Left renal pelvis (tissue), 4 donors: Measurements from ENCODE around the gene SFMBT1. TPM values are rescaled to one million over a fixed set of nuclear protein-coding genes. Genes with fewer than 3 reads are reported as not detected.

Experiments used
- DNase-seq, 4 donors: peaks; one replicate each; pipeline ENCODE4 v3.0.0-alpha.2; 2013; ENCODE audit warnings: low read depth in 4 of 4, low spot score in 3 of 4
- polyA plus RNA-seq, 4 donors: library from polyadenylated mRNA; unstranded; fragments of 120-200 nt; gene quantifications; one replicate each; pipeline ENCODE4 v1.2.1, GENCODE V29; 2013; ENCODE audit not compliant: insufficient read length in 4 of 4

The SFMBT1 gene
- polyA plus RNA-seq, 4 donors, result 7.7 to 10.9 (median 10.0) TPM

GRCh38 chr3:52860424-52860768, 185.5 kb downstream of the SFMBT1 start:
- no peak for DNase-seq

GRCh38 chr3:52859686-52860423, 186.0 kb downstream of the SFMBT1 start:
- no peak for DNase-seq

GRCh38 chr3:52857864-52858263, 188.0 kb downstream of the SFMBT1 start:
- DNase-seq, result no peak

- DNase-seq, result no peak
These were observed 188.7 kb downstream of the SFMBT1 start for GRCh38 chr3:52857133-52857532.

GRCh38 chr3:52856666-52857065, 189.2 kb downstream of the SFMBT1 start:
- no peak for DNase-seq

- no peak for DNase-seq
These were observed 191.9 kb downstream of the SFMBT1 start for GRCh38 chr3:52854013-52854412.

Other genes starting within 250 kb of the SFMBT1 start
- gene ITIH4, start 215.4 kb downstream of the SFMBT1 start, polyA plus RNA-seq, result 1 to 10 TPM; 2.9 to 9.8 (median 5.6) TPM
- gene MUSTN1, start 211.1 kb downstream of the SFMBT1 start, polyA plus RNA-seq, result 1 to 10 TPM in 1 of 4 donors, under 1 TPM in 2, not detected in 1; 0.34 to 1.7 (median 0.45) TPM
- gene STIMATE, start 148.5 kb downstream of the SFMBT1 start, polyA plus RNA-seq, result 10 to 100 TPM; 12.5 to 18.0 (median 13.9) TPM
- 10 to 100 TPM; 19.3 to 30.3 (median 25.6) TPM for gene RFT1, start 84.4 kb upstream of the SFMBT1 start, polyA plus RNA-seq
- gene PRKCD, start 115.1 kb upstream of the SFMBT1 start, polyA plus RNA-seq, result 10 to 100 TPM in 3 of 4 donors, 1 to 10 TPM in 1; 9.2 to 25.8 (median 20.1) TPM
- gene TKT, start 209.9 kb upstream of the SFMBT1 start, polyA plus RNA-seq, result 100 to 1,000 TPM in 2 of 4 donors, 10 to 100 TPM in 2; 89.4 to 116 (median 95.2) TPM